Colonic mucosa (tissue), 4 donors: ENCODE data around the gene SFMBT1. TPM values are rescaled to one million over a fixed set of nuclear protein-coding genes. Genes with fewer than 3 reads are reported as not detected.
"Not testable (repeated sequence)": the region's sequence is repeated elsewhere in the genome, so short reads cannot be mapped to it uniquely, and the experiment has no call there.

Source experiments
- DNase-seq: peaks from one replicate; pipeline ENCODE4 v3.0.0-alpha.2; 2020
- H3K27ac ChIP-seq: fragments of 200-600 bp; one replicate; pipeline ENCODE4 v1.8.0; 2021
- H3K27me3 ChIP-seq: fragments of 200-600 bp; one replicate; pipeline ENCODE4 v1.8.0; 2021
- H3K36me3 ChIP-seq: fragments of 200-600 bp; one replicate; pipeline ENCODE4 v1.8.0; 2021
- H3K4me1 ChIP-seq: fragments of 200-600 bp; one replicate; pipeline ENCODE4 v1.8.0; 2021; ENCODE audit warnings: mild to moderate bottlenecking
- H3K4me3 ChIP-seq: fragments of 200-600 bp; one replicate; pipeline ENCODE4 v1.8.0; 2021
- H3K9ac ChIP-seq, 2 donors: one replicate each; pipeline ENCODE4 v1.7.0; 2013; ENCODE audit warnings: control low read depth in 2 of 2, low read depth in 2 of 2, low read length in 2 of 2
- H3K9me3 ChIP-seq: fragments of 200-600 bp; one replicate; pipeline ENCODE4 v1.8.0; 2021
- intact Hi-C: fragments of 100-400 bp; cut with DNase I; formaldehyde crosslinking; loops from one replicate; pipeline ENCODE4 v1.14.1; 2022
- total RNA-seq, 2 donors: library from RNA; stranded (reverse); fragmentation: NEBNext Ultra II Directional in 1 of 2; extraction: Animal tissue kit (Norgen Biotek cat#: 25700) in 1 of 2; gene quantifications; one replicate each; pipeline ENCODE4 v1.2.1, GENCODE V29; 2021
- TF ChIP-seq, protein P1 (sequence below): fragments of 200-600 bp; IDR thresholded peaks from one replicate; pipeline ENCODE4 v1.8.0; 2022; ENCODE audit warnings: antibody characterized with exemption, mild to moderate bottlenecking
- donor health status: healthy.
- donor health status: DM: no; HTN: no; CAD: no.
- donor health status: DM: no; HTN: no; CAD: no.

SFMBT1 gene
- total RNA-seq, 2 donors from 2014 or later, result 19.4 to 30.8 TPM

DNA sequence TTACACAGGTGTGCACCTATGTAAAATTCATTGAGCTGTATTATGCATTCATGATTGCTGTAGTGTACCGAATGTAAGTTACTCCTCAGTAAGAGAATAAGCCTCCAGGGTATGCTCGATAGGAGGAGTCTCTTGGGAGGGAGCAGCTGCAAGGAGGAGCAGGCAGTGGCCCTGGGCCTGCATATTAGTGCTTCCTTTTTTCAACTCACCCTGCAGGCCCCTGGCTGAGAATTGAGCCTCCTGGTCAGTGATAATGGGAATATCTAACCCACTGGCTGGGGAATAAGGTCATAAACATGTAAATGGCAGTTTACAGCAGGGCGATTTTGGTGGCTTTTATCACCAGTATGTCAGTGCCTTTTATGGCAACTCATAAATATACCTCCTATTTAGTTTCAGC lies 21.7 kb upstream of the SFMBT1 start:
- H3K27me3 ChIP-seq, result no peaks in the 10 kb centered on the region
- H3K27ac ChIP-seq, result no peak overlapping the region
- DNase-seq, result no peak
- H3K4me3 ChIP-seq, result no peak overlapping the region
- H3K9me3 ChIP-seq, result no peaks in the 10 kb centered on the region
- H3K9ac ChIP-seq, result no peak overlapping the region
- TF ChIP-seq, protein P1, sequence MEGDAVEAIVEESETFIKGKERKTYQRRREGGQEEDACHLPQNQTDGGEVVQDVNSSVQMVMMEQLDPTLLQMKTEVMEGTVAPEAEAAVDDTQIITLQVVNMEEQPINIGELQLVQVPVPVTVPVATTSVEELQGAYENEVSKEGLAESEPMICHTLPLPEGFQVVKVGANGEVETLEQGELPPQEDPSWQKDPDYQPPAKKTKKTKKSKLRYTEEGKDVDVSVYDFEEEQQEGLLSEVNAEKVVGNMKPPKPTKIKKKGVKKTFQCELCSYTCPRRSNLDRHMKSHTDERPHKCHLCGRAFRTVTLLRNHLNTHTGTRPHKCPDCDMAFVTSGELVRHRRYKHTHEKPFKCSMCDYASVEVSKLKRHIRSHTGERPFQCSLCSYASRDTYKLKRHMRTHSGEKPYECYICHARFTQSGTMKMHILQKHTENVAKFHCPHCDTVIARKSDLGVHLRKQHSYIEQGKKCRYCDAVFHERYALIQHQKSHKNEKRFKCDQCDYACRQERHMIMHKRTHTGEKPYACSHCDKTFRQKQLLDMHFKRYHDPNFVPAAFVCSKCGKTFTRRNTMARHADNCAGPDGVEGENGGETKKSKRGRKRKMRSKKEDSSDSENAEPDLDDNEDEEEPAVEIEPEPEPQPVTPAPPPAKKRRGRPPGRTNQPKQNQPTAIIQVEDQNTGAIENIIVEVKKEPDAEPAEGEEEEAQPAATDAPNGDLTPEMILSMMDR, result no peak
- H3K4me1 ChIP-seq, result peaks cover 11% of the 10 kb centered on the region
- intact Hi-C loops, result no loop called here
- no peaks in the 10 kb centered on the region for H3K36me3 ChIP-seq

DNA sequence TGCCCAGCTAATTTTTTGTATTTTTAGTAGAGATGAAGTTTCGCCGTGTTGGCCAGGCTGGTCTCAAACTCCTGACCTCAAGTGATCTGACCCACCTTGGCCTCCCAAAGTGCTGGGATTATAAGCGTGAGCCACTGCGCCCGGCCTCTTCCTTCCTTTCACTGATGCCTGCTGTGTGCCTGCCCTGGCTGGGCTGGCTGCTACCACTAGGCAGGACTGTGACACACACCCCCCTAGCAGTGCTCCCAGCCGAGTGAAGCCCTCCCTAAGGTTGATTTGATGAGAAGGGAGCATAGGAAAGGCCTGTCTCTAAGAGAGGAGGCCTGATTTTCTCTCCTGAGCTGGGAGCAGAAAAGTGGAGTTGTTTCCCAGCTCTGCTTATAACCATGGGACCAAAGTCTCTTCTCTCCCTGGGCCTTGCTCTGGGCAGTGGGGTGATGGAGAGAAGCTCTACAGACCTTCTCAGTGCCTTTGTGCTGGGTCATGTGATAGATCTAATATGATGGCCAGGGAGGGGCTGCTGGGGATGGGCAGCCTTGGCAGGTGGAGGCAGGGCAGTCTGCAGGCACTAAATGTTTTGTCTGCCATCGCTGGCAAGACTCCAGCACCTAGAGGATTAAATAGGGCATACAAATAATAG lies 20.1 kb upstream of the SFMBT1 start:
- intact Hi-C loops, result no loop called here
- H3K9ac ChIP-seq, result no peak overlapping the region

DNA sequence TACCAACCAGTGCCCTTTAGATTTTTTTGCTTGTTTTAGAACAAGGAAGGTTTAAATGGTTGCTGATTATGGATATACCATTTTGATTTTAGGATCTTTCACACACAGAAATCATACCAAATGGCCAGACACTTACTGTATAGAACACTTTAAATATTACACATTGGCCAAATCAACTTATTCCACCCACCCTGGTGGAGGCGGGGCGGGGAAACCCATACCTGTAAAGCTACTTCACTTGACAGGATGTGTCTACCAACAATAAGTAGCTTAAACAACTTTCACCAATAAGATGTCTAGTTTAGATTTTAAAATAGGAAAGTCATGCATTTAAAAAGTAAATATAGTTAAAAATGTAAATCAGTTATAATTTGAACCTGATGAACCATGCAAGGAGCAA lies 17.0 kb upstream of the SFMBT1 start:
- no peak for DNase-seq
- intact Hi-C loops, result no loop called here
- Histone ChIP-seq H3K4me3 (no peak overlapping the region), H3K27ac (no peak overlapping the region), H3K27me3 (no peaks in the 10 kb centered on the region), H3K36me3 (no peaks in the 10 kb centered on the region), H3K4me1 (peaks cover 7% of the 10 kb centered on the region), H3K9me3 (no peaks in the 10 kb centered on the region), H3K9ac (no peak overlapping the region)
- TF ChIP-seq, protein P1, result no peak

More for the DNA sequence above, 20.1 kb upstream of the SFMBT1 start:
- no peaks in the 10 kb centered on the region for H3K9me3 ChIP-seq
- no peaks in the 10 kb centered on the region for H3K27me3 ChIP-seq
- peaks cover 7% of the 10 kb centered on the region for H3K4me1 ChIP-seq
- no peaks in the 10 kb centered on the region for H3K36me3 ChIP-seq
- H3K4me3 ChIP-seq, result no peak overlapping the region
- H3K27ac ChIP-seq, result no peak overlapping the region
- DNase-seq, result no peak
- TF ChIP-seq, protein P1, result no peak

DNA sequence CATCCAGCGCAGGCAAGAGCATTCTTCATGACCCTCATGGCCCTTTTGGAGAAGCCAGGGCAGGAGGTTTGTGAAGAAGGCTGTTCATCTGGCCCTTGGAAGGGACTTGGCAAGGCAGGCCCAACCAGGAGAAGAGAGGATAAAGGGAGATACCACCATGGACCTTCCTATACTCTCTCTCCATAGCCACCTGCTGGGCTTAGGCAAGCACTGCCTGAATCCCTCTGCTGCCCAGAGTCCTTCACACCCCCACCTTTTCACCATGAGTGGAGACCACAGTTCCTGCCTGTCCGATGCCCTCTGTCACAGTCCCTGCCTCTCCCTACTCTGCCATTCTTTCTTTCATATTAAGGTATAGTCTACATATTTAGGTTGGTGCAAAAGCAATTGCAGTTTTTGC lies 10.6 kb upstream of the SFMBT1 start:
- no peaks in the 10 kb centered on the region for H3K4me1 ChIP-seq
- intact Hi-C loops, result no loop called here
- no peak overlapping the region for H3K4me3 ChIP-seq
- no peak for DNase-seq
- TF ChIP-seq, protein P1, result no peak
- no peak overlapping the region for H3K9ac ChIP-seq
- H3K27ac ChIP-seq, result no peak overlapping the region
- no peaks in the 10 kb centered on the region for H3K9me3 ChIP-seq
- no peaks in the 10 kb centered on the region for H3K27me3 ChIP-seq
- no peaks in the 10 kb centered on the region for H3K36me3 ChIP-seq

DNA sequence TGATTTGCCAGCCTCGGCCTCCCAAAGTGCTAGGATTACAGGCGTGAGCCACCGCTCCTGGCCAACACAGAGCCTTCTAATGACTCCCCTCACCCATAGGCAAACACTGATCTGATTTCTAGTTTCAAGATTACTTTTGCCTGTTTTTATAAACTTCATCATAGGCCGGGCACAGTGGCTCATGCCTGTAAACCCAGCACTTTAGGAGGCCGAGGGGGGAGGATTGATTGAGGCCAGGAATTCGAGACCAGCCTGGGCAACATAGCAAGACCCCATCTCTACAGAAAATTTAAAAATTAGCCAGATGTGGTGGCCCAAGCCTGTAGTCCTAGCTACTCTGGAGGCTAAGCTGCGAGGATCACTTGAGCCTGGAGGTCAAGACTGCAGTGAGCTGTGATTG lies 8.4 kb upstream of the SFMBT1 start:
- H3K9ac ChIP-seq, DNase-seq, H3K27me3 ChIP-seq, intact Hi-C loops, H3K27ac ChIP-seq, H3K4me3 ChIP-seq, H3K4me1 ChIP-seq, H3K9me3 ChIP-seq, H3K36me3 ChIP-seq: not testable (repeated sequence)

DNA sequence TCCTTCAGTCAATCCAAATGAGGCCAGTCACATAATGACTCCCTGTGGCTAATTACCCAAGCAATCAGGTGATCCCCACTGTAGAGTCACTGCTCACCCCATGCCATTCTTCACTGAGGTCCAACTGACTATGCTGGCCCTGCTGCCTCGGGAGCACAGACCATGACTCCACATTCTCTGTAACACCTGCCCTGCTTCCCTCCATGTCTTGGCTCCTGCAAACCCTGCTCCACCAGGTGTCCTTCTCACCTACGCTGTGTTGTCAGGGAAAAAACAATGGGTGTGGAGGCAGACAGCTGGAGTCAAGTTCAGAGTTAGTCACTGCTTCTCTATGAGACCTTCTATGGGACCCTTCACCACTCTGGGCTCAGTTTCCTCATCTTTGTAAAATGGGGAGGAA lies 6.1 kb upstream of the SFMBT1 start:
- TF ChIP-seq, protein P1, result no peak
- Histone ChIP-seq H3K4me1 (no peaks in the 10 kb centered on the region), H3K4me3 (no peak overlapping the region), H3K27ac (no peak overlapping the region), H3K9me3 (no peaks in the 10 kb centered on the region), H3K36me3 (no peaks in the 10 kb centered on the region), H3K9ac (no peak overlapping the region), H3K27me3 (no peaks in the 10 kb centered on the region)
- intact Hi-C loops, result no loop called here
- DNase-seq, result no peak
